ENCODE data around the gene ACER1.
"Not testable (repeated sequence)": the region's sequence is repeated elsewhere in the genome, so short reads cannot be mapped to it uniquely, and the experiment has no call there.

ACER1 gene

GRCh38 chr19:6355321-6356040, 22.1 kb upstream of the ACER1 start:
- DNase-seq: not testable (repeated sequence)

- DNase-seq: no peak
Observed at GRCh38 chr19:6354098-6354674, 20.8 kb upstream of the ACER1 start.

GRCh38 chr19:6352381-6353165, 19.2 kb upstream of the ACER1 start:
- DNase-seq: no peak

GRCh38 chr19:6350688-6351087, 17.3 kb upstream of the ACER1 start:
- no peak for DNase-seq

GRCh38 chr19:6349271-6349670, 15.9 kb upstream of the ACER1 start:
- DNase-seq: not testable (repeated sequence)

- DNase-seq: no peak
Observed at GRCh38 chr19:6343462-6343861, 10.1 kb upstream of the ACER1 start.

- DNase-seq: no peak
Observed at GRCh38 chr19:6340493-6341201, 7.2 kb upstream of the ACER1 start.

- no peak for DNase-seq
Observed at GRCh38 chr19:6334490-6335285, 1.3 kb upstream of the ACER1 start.

GRCh38 chr19:6326815-6327214, 6.6 kb downstream of the ACER1 start:
- DNase-seq: no peak

- no peak for DNase-seq
Observed at GRCh38 chr19:6325614-6326013, 7.8 kb downstream of the ACER1 start.

GRCh38 chr19:6324757-6325156, 8.7 kb downstream of the ACER1 start:
- DNase-seq: no peak

- DNase-seq: no peak
Observed at GRCh38 chr19:6322284-6322683, 11.1 kb downstream of the ACER1 start.

- DNase-seq: no peak
Observed at GRCh38 chr19:6319376-6319775, 14.0 kb downstream of the ACER1 start.

GRCh38 chr19:6318772-6319171, 14.6 kb downstream of the ACER1 start:
- DNase-seq: no peak

- DNase-seq: not testable (repeated sequence)
Observed at GRCh38 chr19:6315646-6316045, 17.8 kb downstream of the ACER1 start.

- no peak for DNase-seq
Observed at GRCh38 chr19:6313398-6313969, 19.9 kb downstream of the ACER1 start.

GRCh38 chr19:6312018-6312417, 21.4 kb downstream of the ACER1 start:
- no peak for DNase-seq

- DNase-seq: no peak
Observed at GRCh38 chr19:6298413-6298812, 35.0 kb downstream of the ACER1 start.

GRCh38 chr19:6297202-6297601, 36.2 kb downstream of the ACER1 start:
- peak; percentile 54 for DNase-seq

- no peak for DNase-seq
Observed at GRCh38 chr19:6292006-6292405, 41.4 kb downstream of the ACER1 start.

GRCh38 chr19:6288737-6289136, 44.7 kb downstream of the ACER1 start:
- no peak for DNase-seq

- no peak for DNase-seq
Observed at GRCh38 chr19:6287269-6287885, 46.0 kb downstream of the ACER1 start.

Data from SHP77 treated with DMSO at 0.1 percent for 48 hours (cell line).